NK-92 treated with Interleukin-12 subunit alpha and Interleukin-12 subunit beta, amount 100 ng/mL, for 24 hours (cell line): ENCODE data around the gene PIGH.
A peak's percentile ranks its signal among the peaks of the same experiment; 100 is the strongest.
"Not testable (repeated sequence)": the region's sequence is repeated elsewhere in the genome, so short reads cannot be mapped to it uniquely, and the experiment has no call there.

ENCODE experiments used
- DNase-seq: peaks from one replicate; lab custom pipeline; 2025; lab: John Stamatoyannopoulos, UW

PIGH gene

GRCh38 chr14:67599698-67600561 lies at the start of gene PIGH:
Gene PIGH (minus strand): TSS chr14:67600268. CDS start chr14:67600203, 65 bp downstream.
- DNase-seq: peak; percentile 88

GRCh38 chr14:67646131-67646530 lies 46.1 kb upstream of the PIGH start:
- no peak for DNase-seq

- DNase-seq: no peak
Observed at GRCh38 chr14:67645414-67645813, 45.3 kb upstream of the PIGH start.

GRCh38 chr14:67644428-67644827 lies 44.4 kb upstream of the PIGH start:
- DNase-seq: no peak

- no peak for DNase-seq
Observed at GRCh38 chr14:67643713-67644112, 43.6 kb upstream of the PIGH start.

- DNase-seq: no peak
Observed at GRCh38 chr14:67641902-67642749, 42.1 kb upstream of the PIGH start.

- DNase-seq: no peak
Observed at GRCh38 chr14:67641480-67641879, 41.4 kb upstream of the PIGH start.

GRCh38 chr14:67638642-67639041 lies 38.6 kb upstream of the PIGH start:
- no peak for DNase-seq

GRCh38 chr14:67636361-67636919 lies 36.4 kb upstream of the PIGH start:
- no peak for DNase-seq

GRCh38 chr14:67633451-67634147 lies 33.5 kb upstream of the PIGH start:
- DNase-seq: no peak

- DNase-seq: no peak
Observed at GRCh38 chr14:67630938-67631337, 30.9 kb upstream of the PIGH start.

GRCh38 chr14:67630186-67630585 lies 30.1 kb upstream of the PIGH start:
- no peak for DNase-seq

GRCh38 chr14:67627519-67627918 lies 27.5 kb upstream of the PIGH start:
- no peak for DNase-seq

- not testable (repeated sequence) for DNase-seq
Observed at GRCh38 chr14:67626131-67626530, 26.1 kb upstream of the PIGH start.

GRCh38 chr14:67623114-67623513 lies 23.0 kb upstream of the PIGH start:
- no peak for DNase-seq

- peak; percentile 26 for DNase-seq
Observed at GRCh38 chr14:67622675-67623074, 22.6 kb upstream of the PIGH start.

- DNase-seq: no peak
Observed at GRCh38 chr14:67620217-67620785, 20.2 kb upstream of the PIGH start.

- peak; percentile 89 for DNase-seq
Observed at GRCh38 chr14:67619446-67620216, 19.6 kb upstream of the PIGH start, which contains the start of gene ARG2. Gene ARG2 (plus strand): TSS chr14:67619920. CDS start chr14:67619978, 58 bp downstream.

GRCh38 chr14:67618617-67619063 lies 18.6 kb upstream of the PIGH start:
- DNase-seq: no peak

GRCh38 chr14:67610491-67610890 lies 10.4 kb upstream of the PIGH start:
- DNase-seq: no peak
